Glutamatergic neuron (in vitro differentiated cells): Measurements from ENCODE around the gene LARP4B. TPM values are rescaled to one million over a fixed set of nuclear protein-coding genes. Genes with fewer than 3 reads are reported as not detected.

Experiments used
- DNase-seq: peaks from one replicate; pipeline ENCODE4 v3.0.0; 2022
- H3K27ac Mint-ChIP-seq: one replicate; pipeline ENCODE4 v1.8.0; 2020; ENCODE audit warnings: mild to moderate bottlenecking, mixed read lengths, inconsistent platforms; ENCODE audit not compliant: unreplicated experiment
- H3K27me3 Mint-ChIP-seq: one replicate; pipeline ENCODE4 v1.8.0; 2020; ENCODE audit warnings: mild to moderate bottlenecking, moderate library complexity, mixed read lengths, inconsistent platforms; ENCODE audit not compliant: unreplicated experiment
- H3K36me3 Mint-ChIP-seq: one replicate; pipeline ENCODE4 v1.8.0; 2020; ENCODE audit warnings: mild to moderate bottlenecking, mixed read lengths, inconsistent platforms; ENCODE audit not compliant: unreplicated experiment
- H3K4me1 Mint-ChIP-seq: one replicate; pipeline ENCODE4 v1.8.0; 2020; ENCODE audit warnings: mild to moderate bottlenecking, low read depth, mixed read lengths, inconsistent platforms; ENCODE audit not compliant: unreplicated experiment
- H3K4me3 Mint-ChIP-seq: one replicate; pipeline ENCODE4 v1.8.0; 2020; ENCODE audit warnings: mild to moderate bottlenecking, mixed read lengths, inconsistent platforms; ENCODE audit not compliant: unreplicated experiment
- H3K9me3 Mint-ChIP-seq: one replicate; pipeline ENCODE4 v1.8.0; 2020; ENCODE audit warnings: mild to moderate bottlenecking, moderate library complexity, mixed read lengths, inconsistent platforms; ENCODE audit not compliant: unreplicated experiment
- total RNA-seq: library from RNA; stranded (reverse); fragmentation: NEBNext Ultra II Directional; extraction: Animal tissue kit (Norgen Biotek cat#: 25700); gene quantifications from one replicate; pipeline ENCODE4 v1.2.1, GENCODE V29; 2021; ENCODE audit not compliant: unreplicated experiment
- TF ChIP-seq, protein P1 (sequence below): fragments of 200-600 bp; sonication (generic); IDR thresholded peaks from one replicate; pipeline ENCODE4 v1.5.0; 2021; ENCODE audit not compliant: partially characterized antibody, unreplicated experiment

Gene LARP4B
- total RNA-seq, 1 donor from 2014 or later: 65.6 TPM

DNA sequence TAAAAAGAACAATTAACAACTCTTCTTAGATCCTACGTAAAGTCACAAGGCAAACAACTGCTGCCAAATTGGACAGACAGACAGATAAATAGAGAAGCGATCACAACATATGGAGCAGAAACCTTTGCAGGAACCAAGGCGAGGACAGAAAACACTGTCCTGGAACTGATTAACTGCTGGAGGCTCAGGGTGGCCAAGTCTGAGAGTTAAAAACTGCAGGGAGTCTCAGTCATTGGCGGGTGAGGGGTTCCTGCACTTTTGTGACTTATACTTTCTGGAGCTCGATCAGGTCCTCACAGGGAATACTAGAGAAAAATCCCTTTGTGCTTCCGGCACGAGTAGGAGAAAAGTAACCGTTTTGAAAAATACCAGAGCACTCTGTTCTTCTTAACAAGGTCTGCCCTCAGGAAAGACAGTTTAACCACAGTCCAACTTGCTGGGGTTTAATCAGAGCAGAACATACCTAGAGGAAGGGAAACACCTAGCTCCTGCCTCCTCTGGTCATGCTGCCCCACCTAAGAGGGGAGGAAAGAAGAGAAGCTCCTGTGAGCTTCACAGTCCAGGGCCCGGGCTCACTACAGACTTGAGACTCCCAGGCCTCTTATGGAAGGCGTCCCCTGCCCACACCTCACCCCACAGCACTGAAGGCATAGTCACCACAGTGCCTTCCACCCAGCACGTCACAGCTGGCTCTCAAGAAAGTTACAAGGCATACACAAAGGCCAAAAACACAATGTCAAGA is 74.9 kb downstream of the LARP4B start:
- Mint-ChIP-seq H3K36me3 (peaks cover 10% of the 10 kb centered on the region), H3K4me1 (peaks cover 2% of the 10 kb centered on the region), H3K27ac (no peak overlapping the region), H3K4me3 (no peak overlapping the region), H3K9me3 (no peaks in the 10 kb centered on the region), H3K27me3 (peaks cover 4% of the 10 kb centered on the region)
- TF ChIP-seq, protein P1, sequence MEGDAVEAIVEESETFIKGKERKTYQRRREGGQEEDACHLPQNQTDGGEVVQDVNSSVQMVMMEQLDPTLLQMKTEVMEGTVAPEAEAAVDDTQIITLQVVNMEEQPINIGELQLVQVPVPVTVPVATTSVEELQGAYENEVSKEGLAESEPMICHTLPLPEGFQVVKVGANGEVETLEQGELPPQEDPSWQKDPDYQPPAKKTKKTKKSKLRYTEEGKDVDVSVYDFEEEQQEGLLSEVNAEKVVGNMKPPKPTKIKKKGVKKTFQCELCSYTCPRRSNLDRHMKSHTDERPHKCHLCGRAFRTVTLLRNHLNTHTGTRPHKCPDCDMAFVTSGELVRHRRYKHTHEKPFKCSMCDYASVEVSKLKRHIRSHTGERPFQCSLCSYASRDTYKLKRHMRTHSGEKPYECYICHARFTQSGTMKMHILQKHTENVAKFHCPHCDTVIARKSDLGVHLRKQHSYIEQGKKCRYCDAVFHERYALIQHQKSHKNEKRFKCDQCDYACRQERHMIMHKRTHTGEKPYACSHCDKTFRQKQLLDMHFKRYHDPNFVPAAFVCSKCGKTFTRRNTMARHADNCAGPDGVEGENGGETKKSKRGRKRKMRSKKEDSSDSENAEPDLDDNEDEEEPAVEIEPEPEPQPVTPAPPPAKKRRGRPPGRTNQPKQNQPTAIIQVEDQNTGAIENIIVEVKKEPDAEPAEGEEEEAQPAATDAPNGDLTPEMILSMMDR: no peak
- no peak for DNase-seq

- peaks cover 15% of the 10 kb centered on the region for H3K36me3 Mint-ChIP-seq
Measured at GRCh38 chr10:855671-856070, 75.8 kb downstream of the LARP4B start.

DNA sequence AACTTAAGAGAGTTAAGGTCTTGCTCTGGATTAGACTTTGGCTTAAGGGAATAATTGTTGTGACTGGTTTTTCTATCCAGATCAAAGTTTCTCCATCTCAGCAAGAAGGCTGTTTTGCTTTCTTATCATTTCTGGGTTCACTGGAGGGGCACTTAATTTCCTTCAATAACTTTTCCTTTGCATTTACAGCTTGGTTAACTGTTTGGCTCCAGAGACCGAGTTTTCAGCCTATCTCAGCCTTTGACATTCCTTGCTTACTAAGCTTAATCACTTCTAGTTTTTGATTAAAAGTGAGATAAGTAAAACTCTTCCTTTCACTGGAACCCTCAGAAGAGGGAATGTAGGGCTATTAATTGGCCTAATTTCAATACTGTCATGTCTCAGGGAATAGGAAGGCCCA is 76.4 kb downstream of the LARP4B start:
- DNase-seq: no peak
- Mint-ChIP-seq H3K27me3 (peaks cover 4% of the 10 kb centered on the region), H3K36me3 (peaks cover 21% of the 10 kb centered on the region), H3K4me1 (peaks cover 2% of the 10 kb centered on the region), H3K4me3 (no peak overlapping the region), H3K27ac (no peak overlapping the region), H3K9me3 (peaks cover 5% of the 10 kb centered on the region)
- TF ChIP-seq, protein P1: no peak

More at GRCh38 chr10:855671-856070, 75.8 kb downstream of the LARP4B start:
- no peak for DNase-seq
- Mint-ChIP-seq H3K9me3 (peaks cover 3% of the 10 kb centered on the region), H3K27me3 (peaks cover 4% of the 10 kb centered on the region), H3K4me3 (no peak overlapping the region), H3K27ac (no peak overlapping the region), H3K4me1 (peaks cover 2% of the 10 kb centered on the region)
- TF ChIP-seq, protein P1: no peak

GRCh38 chr10:853017-853416 is 78.5 kb downstream of the LARP4B start:
- no peak overlapping the region for H3K27ac Mint-ChIP-seq
- TF ChIP-seq, protein P1: no peak
- H3K9me3 Mint-ChIP-seq: peaks cover 7% of the 10 kb centered on the region
- peaks cover 1% of the 10 kb centered on the region for H3K27me3 Mint-ChIP-seq
- H3K36me3 Mint-ChIP-seq: peaks cover 27% of the 10 kb centered on the region
- no peak overlapping the region for H3K4me3 Mint-ChIP-seq
- no peak for DNase-seq
- H3K4me1 Mint-ChIP-seq: peaks cover 2% of the 10 kb centered on the region

DNA sequence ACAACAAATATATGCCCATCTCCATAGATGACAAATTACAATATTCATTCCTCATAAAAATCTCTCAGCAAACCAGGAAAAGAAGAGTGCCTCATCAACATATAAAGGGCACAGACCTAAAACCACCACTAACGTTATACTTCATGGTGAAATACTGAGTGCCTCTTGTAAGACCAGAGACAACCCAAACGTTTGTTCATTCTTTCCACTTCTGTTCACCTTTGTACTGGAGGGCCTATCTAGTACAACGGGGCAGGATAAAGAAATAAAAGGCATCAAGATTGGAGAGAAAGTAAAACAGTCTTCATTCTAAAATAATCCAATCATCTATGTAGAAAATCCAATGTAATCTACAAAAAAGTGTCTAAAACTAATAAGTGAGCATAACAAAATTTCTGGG is 79.1 kb downstream of the LARP4B start:
- Mint-ChIP-seq H3K27me3 (peaks cover 1% of the 10 kb centered on the region), H3K27ac (no peak overlapping the region), H3K9me3 (peaks cover 7% of the 10 kb centered on the region), H3K36me3 (peaks cover 27% of the 10 kb centered on the region), H3K4me3 (no peak overlapping the region), H3K4me1 (no peaks in the 10 kb centered on the region)
- TF ChIP-seq, protein P1: no peak
- no peak for DNase-seq
